Retinal pigment epithelial cell (primary cell): ENCODE data around the gene KIF16B.

ENCODE experiments used
- DNase-seq: peaks from one replicate; pipeline ENCODE4 v3.0.0-alpha.2; 2010; ENCODE audit warnings: low read depth
- H3K4me3 ChIP-seq: 2 replicates; pipeline ENCODE4 v1.5.1; 2011; ENCODE audit warnings: mild to moderate bottlenecking, low read length, control low read depth, moderate library complexity
- TF ChIP-seq, protein P1 (sequence below): conservative IDR thresholded peaks from 2 replicates; pipeline ENCODE4 v1.5.1; 2011; ENCODE audit warnings: low read depth, low read length, control low read depth, inconsistent platforms

Gene KIF16B

DNA sequence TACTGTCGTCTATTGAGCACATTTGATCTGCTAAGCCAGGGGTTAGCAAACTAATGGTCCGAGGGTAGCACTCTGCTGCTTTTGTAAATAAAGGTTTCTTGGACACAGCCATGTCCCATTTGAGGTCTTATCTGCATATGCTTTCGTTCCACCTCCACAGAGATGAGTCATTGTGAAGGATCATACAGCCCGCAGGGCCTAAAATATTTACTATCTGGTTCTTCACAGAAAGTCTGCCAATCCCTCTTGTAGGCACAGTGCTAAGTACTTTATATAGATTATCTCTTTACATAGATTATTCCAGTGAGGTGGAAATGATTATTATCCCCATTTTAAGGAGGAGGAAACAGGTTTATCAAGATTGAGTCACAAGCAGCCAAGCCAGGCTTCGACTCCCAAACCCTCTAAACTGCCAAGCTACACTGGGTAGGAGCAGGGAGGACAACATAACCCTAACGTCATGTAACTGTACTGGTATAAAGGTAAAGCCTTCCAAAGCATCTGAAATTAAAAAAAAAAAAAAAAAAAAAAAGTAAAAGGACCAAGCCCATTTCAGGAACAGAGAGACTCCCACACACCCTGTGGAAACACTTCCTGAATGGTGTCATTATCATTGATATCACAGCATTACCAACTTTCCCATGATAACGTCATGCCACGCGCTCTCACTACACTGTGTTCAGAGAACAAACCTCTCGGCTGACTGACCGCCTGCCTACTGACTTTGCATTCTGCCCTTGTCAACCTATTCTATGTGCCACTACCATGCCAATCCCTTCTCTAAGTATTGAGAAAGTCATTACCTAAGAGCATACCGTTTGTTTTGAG is 101.0 kb downstream of the KIF16B start:
- TF ChIP-seq, protein P1, sequence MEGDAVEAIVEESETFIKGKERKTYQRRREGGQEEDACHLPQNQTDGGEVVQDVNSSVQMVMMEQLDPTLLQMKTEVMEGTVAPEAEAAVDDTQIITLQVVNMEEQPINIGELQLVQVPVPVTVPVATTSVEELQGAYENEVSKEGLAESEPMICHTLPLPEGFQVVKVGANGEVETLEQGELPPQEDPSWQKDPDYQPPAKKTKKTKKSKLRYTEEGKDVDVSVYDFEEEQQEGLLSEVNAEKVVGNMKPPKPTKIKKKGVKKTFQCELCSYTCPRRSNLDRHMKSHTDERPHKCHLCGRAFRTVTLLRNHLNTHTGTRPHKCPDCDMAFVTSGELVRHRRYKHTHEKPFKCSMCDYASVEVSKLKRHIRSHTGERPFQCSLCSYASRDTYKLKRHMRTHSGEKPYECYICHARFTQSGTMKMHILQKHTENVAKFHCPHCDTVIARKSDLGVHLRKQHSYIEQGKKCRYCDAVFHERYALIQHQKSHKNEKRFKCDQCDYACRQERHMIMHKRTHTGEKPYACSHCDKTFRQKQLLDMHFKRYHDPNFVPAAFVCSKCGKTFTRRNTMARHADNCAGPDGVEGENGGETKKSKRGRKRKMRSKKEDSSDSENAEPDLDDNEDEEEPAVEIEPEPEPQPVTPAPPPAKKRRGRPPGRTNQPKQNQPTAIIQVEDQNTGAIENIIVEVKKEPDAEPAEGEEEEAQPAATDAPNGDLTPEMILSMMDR, result no peak
- no peak overlapping the region for H3K4me3 ChIP-seq
- DNase-seq, result no peak

DNA sequence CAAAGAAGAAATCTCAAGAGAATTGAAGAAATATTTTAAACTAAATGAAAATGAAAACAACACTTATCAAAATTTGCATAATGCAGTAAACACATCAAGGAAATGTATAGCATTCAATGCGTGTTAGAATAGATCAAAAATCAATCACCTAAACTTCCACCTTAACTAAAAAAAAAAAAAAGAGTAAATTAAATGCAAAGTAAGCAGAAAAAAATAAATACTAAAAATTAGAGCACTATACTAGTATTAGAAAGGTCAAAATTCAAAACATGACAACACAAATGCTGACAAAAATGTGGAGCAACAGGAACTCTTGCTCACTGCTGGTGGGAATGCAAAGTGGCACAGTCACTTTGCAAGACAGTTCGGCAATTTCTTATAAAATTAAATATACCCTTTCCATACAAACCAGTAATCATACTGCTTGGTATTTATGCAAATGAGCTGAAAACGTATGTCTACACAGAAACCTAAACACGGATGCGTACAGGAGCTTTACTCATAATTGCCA is 103.8 kb downstream of the KIF16B start:
- TF ChIP-seq, protein P1, result no peak
- H3K4me3 ChIP-seq, result no peak overlapping the region
- no peak for DNase-seq

DNA sequence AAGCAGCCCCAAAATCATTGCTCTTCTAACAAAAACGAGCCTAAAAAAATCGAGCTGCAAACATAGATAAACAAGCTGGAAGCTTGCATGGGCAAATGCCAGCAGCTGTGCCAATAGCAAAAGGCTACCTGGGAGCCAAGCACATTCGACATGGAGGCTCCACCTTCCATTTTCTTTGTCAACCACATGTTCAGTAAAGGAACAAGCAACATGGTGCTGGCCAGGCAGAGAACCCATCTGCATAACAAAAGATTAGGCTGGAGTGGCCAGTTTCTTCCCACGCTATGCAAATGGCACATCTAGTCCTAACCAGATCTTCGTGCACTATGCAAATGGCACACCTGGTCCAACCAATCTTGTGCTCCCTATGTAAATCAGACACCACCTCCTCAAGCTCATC is 110.5 kb downstream of the KIF16B start:
- no peak overlapping the region for H3K4me3 ChIP-seq
- no peak for DNase-seq
- TF ChIP-seq, protein P1, result no peak

DNA sequence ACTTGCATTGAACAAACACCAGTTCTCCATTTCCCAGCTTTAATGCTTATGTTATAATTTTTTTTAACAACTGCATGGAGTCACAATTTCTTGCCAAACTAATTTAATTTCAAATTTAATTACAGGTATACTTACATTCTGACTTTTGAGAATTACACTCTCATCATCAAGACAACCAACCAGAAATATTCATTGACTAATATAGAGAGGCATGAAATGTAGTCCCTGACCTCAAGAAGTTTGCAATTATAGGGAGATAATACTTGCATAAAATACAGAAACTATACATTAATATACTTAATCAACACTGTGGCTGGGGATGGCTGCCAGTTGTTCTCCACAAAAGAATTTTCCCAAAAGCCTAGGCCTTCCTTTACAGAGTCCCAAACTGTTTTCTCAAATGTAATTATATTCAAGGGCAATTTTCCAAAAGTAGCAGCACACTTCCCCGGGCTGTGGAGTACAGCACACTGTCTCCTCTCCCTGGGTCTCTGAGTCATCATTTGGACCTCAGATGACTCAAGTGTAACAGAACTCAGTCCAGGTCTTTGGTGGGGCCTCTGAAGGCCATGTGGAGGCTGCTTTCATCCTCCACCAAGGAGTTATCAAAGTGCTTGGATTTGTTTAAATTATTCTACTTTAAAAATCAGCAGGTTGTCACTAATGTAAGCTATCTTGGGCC is 114.1 kb downstream of the KIF16B start:
- TF ChIP-seq, protein P1, result no peak
- H3K4me3 ChIP-seq, result no peak overlapping the region
- no peak for DNase-seq

DNA sequence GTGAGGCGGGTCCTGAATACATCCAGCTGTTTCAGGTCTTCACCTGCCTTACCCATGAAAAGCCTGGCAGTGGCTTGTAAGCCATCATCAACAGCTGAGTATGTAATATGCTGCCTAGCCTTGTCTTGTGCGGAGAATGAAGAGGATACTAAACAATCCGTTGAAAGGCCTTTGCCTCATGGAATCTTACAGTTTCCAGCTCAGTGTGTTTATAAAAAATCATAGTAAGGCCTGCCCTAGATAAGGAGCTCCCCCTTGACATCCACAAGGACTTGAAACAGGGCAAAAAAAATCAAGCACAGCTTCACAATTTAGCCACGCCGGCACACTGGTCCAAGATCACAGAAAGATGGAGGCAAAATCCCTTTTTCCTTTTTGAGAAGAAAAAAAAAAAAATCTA is 115.7 kb downstream of the KIF16B start:
- TF ChIP-seq, protein P1, result no peak
- H3K4me3 ChIP-seq, result no peak overlapping the region
- DNase-seq, result no peak

DNA sequence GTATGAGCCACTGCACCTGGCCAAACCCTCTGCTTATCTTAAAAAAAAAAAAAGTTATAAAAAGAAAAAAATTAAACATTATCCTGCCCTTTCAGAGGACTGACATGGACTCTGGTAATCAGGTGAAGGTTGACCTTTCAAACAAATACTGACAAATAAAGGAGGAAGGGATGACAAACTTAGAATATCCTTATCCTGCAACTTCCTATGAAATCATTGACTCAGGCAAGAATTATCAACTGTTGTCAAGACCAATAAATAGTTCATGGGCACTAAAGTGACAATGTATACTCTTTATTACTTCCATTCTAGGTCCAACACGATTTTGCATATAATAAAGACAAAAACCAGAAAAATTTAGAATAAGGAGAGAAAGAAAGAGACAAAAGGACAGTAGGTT is 117.9 kb downstream of the KIF16B start:
- TF ChIP-seq, protein P1, result no peak

DNA sequence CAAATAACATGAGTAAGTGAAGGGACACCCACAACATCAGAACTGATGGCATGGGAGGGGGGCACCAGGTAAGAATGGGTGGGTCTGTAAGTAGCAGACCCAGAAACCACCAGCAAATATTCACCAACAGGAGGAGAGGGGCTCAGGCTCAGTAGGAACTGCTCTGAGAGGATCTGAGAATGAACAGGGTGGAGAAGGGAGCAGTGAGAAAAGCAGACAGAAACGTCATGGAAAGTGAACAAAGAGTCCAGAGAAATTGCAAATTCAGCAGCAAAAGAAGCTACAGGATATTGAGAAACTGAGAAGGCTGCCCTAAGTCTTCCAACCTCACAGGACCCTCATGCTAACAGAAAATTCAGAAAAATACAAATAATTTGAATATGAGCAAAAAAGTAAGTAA is 121.3 kb downstream of the KIF16B start:
- TF ChIP-seq, protein P1, result no peak
- DNase-seq, result no peak
- H3K4me3 ChIP-seq, result no peak overlapping the region

More for the DNA sequence above, 117.9 kb downstream of the KIF16B start:
- DNase-seq, result no peak
- H3K4me3 ChIP-seq, result no peak overlapping the region
